HEK293 (cell line): Measurements from ENCODE around the gene ARHGAP6.

Experiments used
- CTCF ChIA-PET: fragments of 350-600 bp; formaldehyde crosslinking; extraction: SDS; loops from one replicate; lab custom pipeline; 2021; ENCODE audit warnings: antibody characterized with exemption; lab: Yijun Ruan, JAX
- POLR2A ChIA-PET: fragments of 300-600 bp; formaldehyde crosslinking; extraction: SDS; loops from one replicate; lab custom pipeline; 2020; ENCODE audit warnings: antibody characterized with exemption, inconsistent platforms; lab: Yijun Ruan, JAX
- H3K27ac ChIP-seq: fragments of 200-500 bp; sonication (Bioruptor generic); 2 replicates; pipeline ENCODE4 v1.5.1; 2014; ENCODE audit warnings: low read depth, low read length, control low read depth, inconsistent platforms; ENCODE audit errors: extremely low read depth
- H3K36me3 ChIP-seq, 2 experiments: fragments of 200-500 bp in 1 of 2; sonication (Bioruptor generic) in 1 of 2; 1 replicate in 1 of 2; 2 replicates in 1 of 2; pipeline ENCODE4 v1.5.1; 2014 to 2017; ENCODE audit warnings: inconsistent platforms in 2 of 2, low read length in 2 of 2; ENCODE audit not compliant: control insufficient read depth in 2 of 2, insufficient read depth in 1 of 2
- H3K4me1 ChIP-seq: fragments of 200-500 bp; sonication (Bioruptor generic); 2 replicates; pipeline ENCODE4 v1.5.1; 2014; ENCODE audit warnings: mild to moderate bottlenecking, low read length, inconsistent platforms; ENCODE audit not compliant: control insufficient read depth, insufficient read depth
- H3K4me3 ChIP-seq: 2 replicates; pipeline ENCODE4 v1.5.1; 2011; ENCODE audit warnings: low read depth, mild to moderate bottlenecking, control low read depth, low read length, moderate library complexity
- H3K9me3 ChIP-seq: fragments of 200-500 bp; sonication (Bioruptor generic); 2 replicates; pipeline ENCODE4 v1.5.1; 2014; ENCODE audit warnings: low read depth, low read length, inconsistent platforms; ENCODE audit not compliant: control insufficient read depth, insufficient read depth
- SETDB1 ChIP-seq: IDR thresholded peaks from one replicate; pipeline ENCODE4 v1.6.1; 2017; ENCODE audit warnings: mild to moderate bottlenecking, low read length, moderate library complexity, mixed read lengths; ENCODE audit not compliant: insufficient read length
- ZBTB1 ChIP-seq: fragments of 450-650 bp; formaldehyde crosslinking; IDR thresholded peaks from 2 replicates; pipeline ENCODE4 v1.5.1; 2016; ENCODE audit warnings: missing biosample characterization, missing genetic modification characterization
- ZNF112 ChIP-seq: fragments of 450-650 bp; formaldehyde crosslinking; IDR thresholded peaks from 2 replicates; pipeline ENCODE4 v1.5.0; 2017; ENCODE audit warnings: missing biosample characterization, missing genetic modification characterization
- ZNF121 ChIP-seq: fragments of 450-650 bp; formaldehyde crosslinking; IDR thresholded peaks from 2 replicates; pipeline ENCODE4 v1.5.1; 2016; ENCODE audit warnings: missing biosample characterization, missing genetic modification characterization
- ZNF221 ChIP-seq: fragments of 450-650 bp; formaldehyde crosslinking; IDR thresholded peaks from 2 replicates; pipeline ENCODE4 v1.5.1; 2017; ENCODE audit warnings: missing biosample characterization, missing genetic modification characterization, borderline replicate concordance
- ZNF571 ChIP-seq: fragments of 450-650 bp; formaldehyde crosslinking; IDR thresholded peaks from 2 replicates; pipeline ENCODE4 v1.5.0; 2017; ENCODE audit warnings: missing biosample characterization, missing genetic modification characterization
- ZNF626 ChIP-seq: fragments of 450-650 bp; sonication (Bioruptor Pico); formaldehyde crosslinking; IDR thresholded peaks from 2 replicates; pipeline ENCODE4 v1.5.1; 2018; ENCODE audit warnings: missing biosample characterization, missing genetic modification characterization, inconsistent platforms
- TF ChIP-seq, protein P1 (sequence below): fragments of 450-650 bp; formaldehyde crosslinking; IDR thresholded peaks from 2 replicates; pipeline ENCODE4 v1.5.1; 2017; ENCODE audit warnings: missing biosample characterization, missing genetic modification characterization

Gene ARHGAP6

DNA sequence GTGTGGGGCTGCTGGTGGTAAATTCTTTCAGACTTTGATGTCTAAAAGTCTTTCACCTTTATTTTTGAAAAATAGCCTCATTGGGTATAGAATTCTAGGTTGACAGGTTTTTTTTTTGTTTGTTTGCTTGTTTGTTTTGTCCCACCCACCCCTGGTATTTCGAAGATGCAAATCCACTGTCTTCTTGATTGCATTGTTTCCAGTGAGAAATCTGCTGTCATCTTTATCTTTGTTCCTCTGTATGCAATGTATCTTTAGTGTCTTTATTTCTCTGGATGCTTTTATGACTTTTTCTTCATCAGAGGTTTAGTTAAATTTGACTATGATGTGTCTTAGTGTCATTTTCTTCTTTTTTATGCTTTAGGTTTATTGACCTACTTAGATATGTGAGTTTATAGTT, 575.9 kb downstream of the ARHGAP6 start:
- TF ChIP-seq ZNF121 (tag by site-specific recombination): no peak
- TF ChIP-seq SETDB1: peak; percentile 89
- TF ChIP-seq ZNF112: no peak
- no peak for TF ChIP-seq ZNF626 (tag by site-specific recombination)
- TF ChIP-seq, protein P1, sequence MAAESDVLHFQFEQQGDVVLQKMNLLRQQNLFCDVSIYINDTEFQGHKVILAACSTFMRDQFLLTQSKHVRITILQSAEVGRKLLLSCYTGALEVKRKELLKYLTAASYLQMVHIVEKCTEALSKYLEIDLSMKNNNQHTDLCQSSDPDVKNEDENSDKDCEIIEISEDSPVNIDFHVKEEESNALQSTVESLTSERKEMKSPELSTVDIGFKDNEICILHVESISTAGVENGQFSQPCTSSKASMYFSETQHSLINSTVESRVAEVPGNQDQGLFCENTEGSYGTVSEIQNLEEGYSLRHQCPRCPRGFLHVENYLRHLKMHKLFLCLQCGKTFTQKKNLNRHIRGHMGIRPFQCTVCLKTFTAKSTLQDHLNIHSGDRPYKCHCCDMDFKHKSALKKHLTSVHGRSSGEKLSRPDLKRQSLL (tag by site-specific recombination): no peak
- TF ChIP-seq ZNF221 (tag by site-specific recombination): no peak
- no peak for TF ChIP-seq ZNF571
- no peak for TF ChIP-seq ZBTB1
- CTCF ChIA-PET: no interaction called here
- POLR2A ChIA-PET: no interaction called here
- Histone ChIP-seq H3K36me3 (no peaks in the 10 kb centered on the region), H3K4me3 (no peak overlapping the region), H3K27ac (no peak overlapping the region), H3K9me3 (no peaks in the 10 kb centered on the region), H3K4me1 (no peaks in the 10 kb centered on the region)
